DND-41 (cell line): ENCODE results near the gene ANXA9.

ENCODE experiments used
- EZH2 ChIP-seq: IDR thresholded peaks from 3 replicates; pipeline ENCODE4 v1.6.1; 2012; ENCODE audit warnings: borderline replicate concordance, low read depth, mild to moderate bottlenecking, moderate library complexity, low read length, inconsistent platforms; ENCODE audit not compliant: severe bottlenecking
- TF ChIP-seq, protein P1 (sequence below): IDR thresholded peaks from 2 replicates; pipeline ENCODE4 v1.5.1; 2012; ENCODE audit warnings: borderline replicate concordance, low read length, moderate library complexity, mild to moderate bottlenecking; ENCODE audit not compliant: poor library complexity, severe bottlenecking; ENCODE audit errors: extremely low read depth

GRCh38 chr1:151037032-151037431 lies 54.9 kb downstream of the ANXA9 start:
- TF ChIP-seq, protein P1, sequence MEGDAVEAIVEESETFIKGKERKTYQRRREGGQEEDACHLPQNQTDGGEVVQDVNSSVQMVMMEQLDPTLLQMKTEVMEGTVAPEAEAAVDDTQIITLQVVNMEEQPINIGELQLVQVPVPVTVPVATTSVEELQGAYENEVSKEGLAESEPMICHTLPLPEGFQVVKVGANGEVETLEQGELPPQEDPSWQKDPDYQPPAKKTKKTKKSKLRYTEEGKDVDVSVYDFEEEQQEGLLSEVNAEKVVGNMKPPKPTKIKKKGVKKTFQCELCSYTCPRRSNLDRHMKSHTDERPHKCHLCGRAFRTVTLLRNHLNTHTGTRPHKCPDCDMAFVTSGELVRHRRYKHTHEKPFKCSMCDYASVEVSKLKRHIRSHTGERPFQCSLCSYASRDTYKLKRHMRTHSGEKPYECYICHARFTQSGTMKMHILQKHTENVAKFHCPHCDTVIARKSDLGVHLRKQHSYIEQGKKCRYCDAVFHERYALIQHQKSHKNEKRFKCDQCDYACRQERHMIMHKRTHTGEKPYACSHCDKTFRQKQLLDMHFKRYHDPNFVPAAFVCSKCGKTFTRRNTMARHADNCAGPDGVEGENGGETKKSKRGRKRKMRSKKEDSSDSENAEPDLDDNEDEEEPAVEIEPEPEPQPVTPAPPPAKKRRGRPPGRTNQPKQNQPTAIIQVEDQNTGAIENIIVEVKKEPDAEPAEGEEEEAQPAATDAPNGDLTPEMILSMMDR = no peak
- TF ChIP-seq EZH2 = no peak
